MM.1S (cell line): ENCODE measurements around the gene CDC34.

ENCODE experiments used
- DNase-seq: peaks from one replicate; pipeline ENCODE4 v3.0.0-alpha.2; 2015
- H2AFZ ChIP-seq: fragments of 300-600 bp; sonication (generic); 2 replicates; pipeline ENCODE4 v1.6.0; 2016; ENCODE audit warnings: antibody characterized with exemption, low read length
- H3F3A ChIP-seq: fragments of 300-600 bp; sonication (generic); 2 replicates; pipeline ENCODE4 v1.6.1; 2016; ENCODE audit warnings: mild to moderate bottlenecking, antibody characterized with exemption, low read length, moderate library complexity, mixed read lengths; ENCODE audit not compliant: insufficient read depth
- H3K27ac ChIP-seq: fragments of 300-600 bp; sonication (generic); 2 replicates; pipeline ENCODE4 v1.5.1; 2016; ENCODE audit warnings: mild to moderate bottlenecking, low read length
- H3K27me3 ChIP-seq: fragments of 300-600 bp; sonication (generic); replicated peaks from 2 replicates; pipeline ENCODE4 v1.6.0; 2016; ENCODE audit warnings: low read length; ENCODE audit not compliant: insufficient read depth
- H3K36me3 ChIP-seq: fragments of 300-600 bp; sonication (generic); replicated peaks from 2 replicates; pipeline ENCODE4 v1.6.1; 2016; ENCODE audit warnings: mild to moderate bottlenecking, low read length, mixed read lengths; ENCODE audit not compliant: insufficient read depth
- H3K4me1 ChIP-seq: fragments of 300-600 bp; sonication (generic); 2 replicates; pipeline ENCODE4 v1.6.1; 2016; ENCODE audit warnings: low read length, mixed read lengths
- H3K4me2 ChIP-seq: fragments of 300-600 bp; sonication (generic); 2 replicates; pipeline ENCODE4 v1.6.0; 2016; ENCODE audit warnings: low read depth, low read length
- H3K4me3 ChIP-seq: fragments of 300-600 bp; sonication (generic); 2 replicates; pipeline ENCODE4 v1.5.1; 2016; ENCODE audit warnings: low read length, mixed read lengths
- H3K79me2 ChIP-seq: fragments of 300-600 bp; sonication (generic); 2 replicates; pipeline ENCODE4 v1.6.1; 2016; ENCODE audit warnings: mixed run types, low read length, mixed read lengths
- H3K9ac ChIP-seq: fragments of 300-600 bp; sonication (generic); 2 replicates; pipeline ENCODE4 v1.6.1; 2016; ENCODE audit warnings: low read length, mixed read lengths
- H3K9me2 ChIP-seq: fragments of 300-600 bp; sonication (generic); replicated peaks from 2 replicates; pipeline ENCODE4 v1.6.1; 2016; ENCODE audit warnings: mild to moderate bottlenecking, low read length, mixed read lengths; ENCODE audit not compliant: insufficient read depth
- H3K9me3 ChIP-seq: fragments of 300-600 bp; sonication (generic); replicated peaks from 2 replicates; pipeline ENCODE4 v1.6.1; 2016; ENCODE audit warnings: mild to moderate bottlenecking, low read length, mixed read lengths; ENCODE audit not compliant: insufficient read depth
- H4K20me1 ChIP-seq: fragments of 300-600 bp; sonication (generic); 2 replicates; pipeline ENCODE4 v1.6.1; 2016; ENCODE audit warnings: mild to moderate bottlenecking, low read length, moderate library complexity, mixed read lengths; ENCODE audit not compliant: insufficient read depth
- EZH2 ChIP-seq: fragments of 300-600 bp; sonication (generic); optimal IDR thresholded peaks from 2 replicates; pipeline ENCODE3; 2017; ENCODE audit warnings: low read depth, mild to moderate bottlenecking, antibody characterized with exemption, low read length, mixed read lengths
- EZH2phosphoT487 ChIP-seq: fragments of 300-600 bp; sonication (generic); IDR thresholded peaks from 2 replicates; pipeline ENCODE4 v1.6.1; 2018; ENCODE audit warnings: antibody characterized with exemption, low read length
- TF ChIP-seq, protein P1 (sequence below): fragments of 300-600 bp; sonication (generic); IDR thresholded peaks from 2 replicates; pipeline ENCODE4 v1.5.1; 2016; ENCODE audit warnings: antibody characterized with exemption, low read length, mixed read lengths

The CDC34 gene

DNA sequence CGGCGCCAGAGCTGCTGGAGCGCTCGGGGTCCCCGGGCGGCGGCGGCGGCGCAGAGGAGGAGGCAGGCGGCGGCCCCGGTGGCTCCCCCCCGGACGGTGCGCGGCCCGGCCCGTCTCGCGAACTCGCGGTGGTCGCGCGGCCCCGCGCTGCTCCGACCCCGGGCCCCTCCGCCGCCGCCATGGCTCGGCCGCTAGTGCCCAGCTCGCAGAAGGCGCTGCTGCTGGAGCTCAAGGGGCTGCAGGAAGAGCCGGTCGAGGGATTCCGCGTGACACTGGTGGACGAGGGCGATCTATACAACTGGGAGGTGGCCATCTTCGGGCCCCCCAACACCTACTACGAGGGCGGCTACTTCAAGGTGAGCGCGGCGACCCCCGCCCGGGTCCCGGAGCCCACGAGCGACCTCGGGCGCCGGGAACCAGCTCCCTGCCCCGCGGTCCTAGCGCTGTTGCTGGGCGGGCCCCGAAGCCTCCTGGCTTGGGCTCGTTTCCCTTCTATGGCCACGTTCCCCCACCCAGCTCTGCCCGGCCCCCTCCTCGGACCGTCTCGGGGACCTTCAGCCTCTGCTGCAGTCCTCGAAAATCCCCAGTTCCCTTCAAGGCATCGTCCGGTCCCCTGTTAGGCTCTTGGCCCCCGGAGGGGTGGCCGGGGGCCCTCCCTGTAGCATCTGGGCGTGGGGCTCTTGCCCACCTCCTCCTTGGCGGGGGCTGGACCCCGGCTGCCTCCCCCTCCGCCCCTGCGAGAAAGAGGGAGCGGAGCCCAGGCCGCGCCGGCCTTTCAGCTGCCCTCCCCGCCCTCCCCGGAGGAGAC is at the start of gene CDC34:
Gene CDC34 (plus strand): TSS at position 8 of the 808 bp plus-strand sequence. CDS start 172 bp downstream, at position 180.
- Histone ChIP-seq H3K27me3 (peaks cover 24% of the 10 kb centered on the region), H3K79me2 (peaks cover 35% of the 10 kb centered on the region), H3F3A (no peaks in the 10 kb centered on the region), H2AFZ (peak within 1 kb of the TSS; percentile 89), H3K4me3 (peak within 1 kb of the TSS; percentile 90), H3K4me2 (peak within 1 kb of the TSS; percentile 99), H3K9ac (peak within 1 kb of the TSS; percentile 70), H3K9me3 (no peaks in the 10 kb centered on the region), H4K20me1 (no peaks in the 10 kb centered on the region), H3K27ac (peak within 1 kb of the TSS; percentile 25; the same call in 1 of the 2 replicates), H3K4me1 (peaks cover 7% of the 10 kb centered on the region), H3K9me2 (no peaks in the 10 kb centered on the region), H3K36me3 (no peaks in the 10 kb centered on the region)
- no peak for TF ChIP-seq EZH2phosphoT487
- TF ChIP-seq, protein P1, sequence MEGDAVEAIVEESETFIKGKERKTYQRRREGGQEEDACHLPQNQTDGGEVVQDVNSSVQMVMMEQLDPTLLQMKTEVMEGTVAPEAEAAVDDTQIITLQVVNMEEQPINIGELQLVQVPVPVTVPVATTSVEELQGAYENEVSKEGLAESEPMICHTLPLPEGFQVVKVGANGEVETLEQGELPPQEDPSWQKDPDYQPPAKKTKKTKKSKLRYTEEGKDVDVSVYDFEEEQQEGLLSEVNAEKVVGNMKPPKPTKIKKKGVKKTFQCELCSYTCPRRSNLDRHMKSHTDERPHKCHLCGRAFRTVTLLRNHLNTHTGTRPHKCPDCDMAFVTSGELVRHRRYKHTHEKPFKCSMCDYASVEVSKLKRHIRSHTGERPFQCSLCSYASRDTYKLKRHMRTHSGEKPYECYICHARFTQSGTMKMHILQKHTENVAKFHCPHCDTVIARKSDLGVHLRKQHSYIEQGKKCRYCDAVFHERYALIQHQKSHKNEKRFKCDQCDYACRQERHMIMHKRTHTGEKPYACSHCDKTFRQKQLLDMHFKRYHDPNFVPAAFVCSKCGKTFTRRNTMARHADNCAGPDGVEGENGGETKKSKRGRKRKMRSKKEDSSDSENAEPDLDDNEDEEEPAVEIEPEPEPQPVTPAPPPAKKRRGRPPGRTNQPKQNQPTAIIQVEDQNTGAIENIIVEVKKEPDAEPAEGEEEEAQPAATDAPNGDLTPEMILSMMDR: no peak
- TF ChIP-seq EZH2: no peak
- no peak for DNase-seq

DNA sequence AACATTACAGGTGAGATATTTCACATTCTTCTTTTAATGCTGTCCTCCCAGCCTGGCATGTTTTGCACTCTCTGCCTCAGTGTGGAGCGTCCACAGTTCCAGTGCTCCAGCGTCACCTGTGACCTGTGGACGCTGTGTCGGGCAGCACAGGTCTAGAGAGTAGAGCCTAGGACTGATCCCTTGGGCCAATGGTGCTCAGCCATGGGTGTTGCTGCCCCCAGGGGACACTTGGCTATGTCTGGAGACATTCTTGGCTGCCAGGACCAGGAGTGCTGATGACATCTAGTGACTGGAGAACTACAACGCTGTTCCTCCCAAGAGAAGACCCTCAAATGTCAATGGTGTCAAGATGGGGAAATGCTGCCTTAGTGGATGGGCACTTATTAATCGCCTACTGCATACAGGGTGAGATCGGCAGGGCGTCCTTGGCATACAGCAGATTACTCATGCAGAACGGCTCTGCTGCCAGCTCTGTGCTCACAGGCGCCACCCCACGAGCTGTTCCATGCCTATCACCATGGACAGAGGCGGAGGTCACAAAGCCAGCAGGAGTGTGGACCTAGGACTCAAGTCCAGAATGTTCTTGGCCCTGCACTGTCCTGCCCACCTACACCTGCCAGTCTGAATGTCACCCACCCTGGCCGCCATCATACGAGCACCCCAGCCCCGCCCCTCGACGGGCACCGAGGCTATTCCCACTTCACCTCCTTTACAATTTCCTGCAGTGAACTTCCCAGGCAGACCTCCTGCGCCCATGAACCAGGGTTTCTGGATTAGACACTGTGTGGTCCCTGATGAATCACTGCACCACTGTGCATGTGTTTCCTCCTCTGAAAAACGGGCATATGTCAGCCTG is 49.1 kb upstream of the CDC34 start:
- Histone ChIP-seq H3K27ac (no peak overlapping the region), H3K36me3 (no peaks in the 10 kb centered on the region), H3K9me3 (no peaks in the 10 kb centered on the region), H3K9ac (no peak overlapping the region), H3F3A (no peaks in the 10 kb centered on the region), H4K20me1 (no peaks in the 10 kb centered on the region), H3K9me2 (no peaks in the 10 kb centered on the region), H3K4me3 (no peak overlapping the region), H3K4me1 (no peaks in the 10 kb centered on the region), H3K79me2 (no peaks in the 10 kb centered on the region), H3K4me2 (no peak overlapping the region), H3K27me3 (peaks cover 57% of the 10 kb centered on the region), H2AFZ (no peak overlapping the region)
- no peak for TF ChIP-seq EZH2
- TF ChIP-seq, protein P1: no peak
- no peak for TF ChIP-seq EZH2phosphoT487
- no peak for DNase-seq

DNA sequence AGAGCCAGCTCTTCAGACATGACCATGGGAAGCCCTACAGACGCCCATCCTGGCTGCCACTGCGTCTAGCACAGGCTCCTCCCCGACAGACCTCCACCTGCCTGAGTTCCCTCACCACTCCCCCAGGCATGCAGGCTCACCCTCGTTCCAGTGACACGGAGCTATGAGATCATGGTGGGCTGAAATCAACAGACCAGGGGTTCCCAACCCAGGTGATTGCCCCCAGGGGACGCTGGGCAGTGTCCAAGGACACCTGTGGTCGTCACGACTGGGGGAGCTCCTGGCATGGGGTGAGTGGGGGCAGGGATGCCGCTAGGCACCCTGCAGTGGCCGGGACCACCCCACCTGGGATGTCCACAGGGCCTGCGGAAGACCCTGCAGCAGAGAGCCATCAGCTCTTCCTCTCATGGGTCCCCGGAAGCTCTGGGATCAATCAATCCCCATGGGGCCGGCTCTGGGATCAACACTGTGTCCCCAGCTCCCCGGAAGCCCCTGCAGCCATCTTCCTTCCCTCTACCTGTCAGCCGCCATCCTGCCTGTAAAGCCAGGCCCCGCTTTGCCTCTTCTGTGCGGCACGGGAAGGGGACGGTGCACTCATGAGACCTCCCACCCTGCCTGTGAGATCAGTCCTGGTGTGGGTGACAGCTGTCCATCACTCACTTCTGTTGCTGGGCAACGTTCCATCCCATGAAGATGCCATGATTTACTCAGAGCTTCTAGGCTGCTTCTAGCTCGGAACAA is 48.1 kb upstream of the CDC34 start:
- Histone ChIP-seq H3K9me2 (no peaks in the 10 kb centered on the region), H3K4me2 (no peak overlapping the region), H3K9ac (no peak overlapping the region), H3K27me3 (peaks cover 52% of the 10 kb centered on the region), H3K27ac (no peak overlapping the region), H3K4me3 (no peak overlapping the region), H3F3A (no peaks in the 10 kb centered on the region), H3K79me2 (no peaks in the 10 kb centered on the region), H4K20me1 (no peaks in the 10 kb centered on the region), H2AFZ (no peak overlapping the region), H3K36me3 (no peaks in the 10 kb centered on the region), H3K4me1 (no peaks in the 10 kb centered on the region), H3K9me3 (no peaks in the 10 kb centered on the region)
- TF ChIP-seq EZH2phosphoT487 (no peak), EZH2 (no peak)
- TF ChIP-seq, protein P1: no peak
- DNase-seq: no peak
